Measurements from ENCODE around the gene TNRC18.
A peak's percentile ranks its signal among the peaks of the same experiment; 100 is the strongest.

The TNRC18 gene

DNA sequence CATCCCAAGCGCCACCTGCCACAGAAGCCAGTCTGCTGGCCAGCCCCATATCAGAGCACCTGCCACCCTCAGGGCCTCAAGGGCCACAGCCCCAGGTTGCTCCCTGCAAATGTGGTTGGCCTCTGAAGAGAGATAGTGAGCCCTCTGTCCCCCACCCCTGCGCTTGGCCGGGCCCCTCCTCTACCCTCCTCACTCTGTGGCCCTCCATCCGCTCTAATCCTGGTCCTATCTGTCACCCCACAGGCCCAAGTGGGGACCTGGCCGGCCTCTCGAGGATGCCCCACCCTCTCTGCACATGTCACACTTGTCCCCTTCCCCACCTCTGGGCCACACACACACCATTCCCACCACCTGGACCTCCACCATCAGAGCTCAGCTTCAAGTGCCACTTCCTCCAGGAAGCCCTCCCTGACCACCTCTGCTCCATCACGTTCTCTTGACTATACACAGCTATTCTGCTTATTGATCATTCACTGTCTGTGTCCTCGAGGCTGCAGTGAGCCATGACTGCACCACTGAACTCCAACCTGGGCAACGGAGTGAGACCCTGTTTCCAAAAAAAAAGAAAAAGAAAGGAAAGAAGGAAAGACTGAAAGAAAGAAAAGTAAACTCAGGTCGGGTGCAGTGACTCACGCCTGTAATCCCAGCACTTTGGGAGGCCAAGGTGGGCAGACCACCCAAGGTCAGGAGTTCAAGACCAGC, 42.4 kb downstream of the TNRC18 start:
- peaks cover 58% of the 10 kb centered on the region for H3K36me3 ChIP-seq (ENCODE audit: low read depth)
- no peak for DNase-seq (ENCODE audit: low spot score)
- 0 out of 3 replicates have a peak, but pooled peaks have one; percentile 7 for ATAC-seq (ENCODE audit: low read depth)
- H3K4me3 ChIP-seq (ENCODE audit: severe bottlenecking) = no peak overlapping the region
- H3K27ac ChIP-seq (ENCODE audit: poor library complexity, severe bottlenecking) = no peak overlapping the region
- H3K9me3 ChIP-seq (ENCODE audit: severe bottlenecking) = no peaks in the 10 kb centered on the region
- TF ChIP-seq, protein P1, sequence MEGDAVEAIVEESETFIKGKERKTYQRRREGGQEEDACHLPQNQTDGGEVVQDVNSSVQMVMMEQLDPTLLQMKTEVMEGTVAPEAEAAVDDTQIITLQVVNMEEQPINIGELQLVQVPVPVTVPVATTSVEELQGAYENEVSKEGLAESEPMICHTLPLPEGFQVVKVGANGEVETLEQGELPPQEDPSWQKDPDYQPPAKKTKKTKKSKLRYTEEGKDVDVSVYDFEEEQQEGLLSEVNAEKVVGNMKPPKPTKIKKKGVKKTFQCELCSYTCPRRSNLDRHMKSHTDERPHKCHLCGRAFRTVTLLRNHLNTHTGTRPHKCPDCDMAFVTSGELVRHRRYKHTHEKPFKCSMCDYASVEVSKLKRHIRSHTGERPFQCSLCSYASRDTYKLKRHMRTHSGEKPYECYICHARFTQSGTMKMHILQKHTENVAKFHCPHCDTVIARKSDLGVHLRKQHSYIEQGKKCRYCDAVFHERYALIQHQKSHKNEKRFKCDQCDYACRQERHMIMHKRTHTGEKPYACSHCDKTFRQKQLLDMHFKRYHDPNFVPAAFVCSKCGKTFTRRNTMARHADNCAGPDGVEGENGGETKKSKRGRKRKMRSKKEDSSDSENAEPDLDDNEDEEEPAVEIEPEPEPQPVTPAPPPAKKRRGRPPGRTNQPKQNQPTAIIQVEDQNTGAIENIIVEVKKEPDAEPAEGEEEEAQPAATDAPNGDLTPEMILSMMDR (IDR thresholded peaks at IDR 0.05; ENCODE audit: poor library complexity, severe bottlenecking) = no peak
- no peaks in the 10 kb centered on the region for H3K27me3 ChIP-seq (ENCODE audit: insufficient read depth, poor library complexity, severe bottlenecking)
- no peaks in the 10 kb centered on the region for H3K4me1 ChIP-seq (ENCODE audit: insufficient read depth, poor library complexity, severe bottlenecking)

DNA sequence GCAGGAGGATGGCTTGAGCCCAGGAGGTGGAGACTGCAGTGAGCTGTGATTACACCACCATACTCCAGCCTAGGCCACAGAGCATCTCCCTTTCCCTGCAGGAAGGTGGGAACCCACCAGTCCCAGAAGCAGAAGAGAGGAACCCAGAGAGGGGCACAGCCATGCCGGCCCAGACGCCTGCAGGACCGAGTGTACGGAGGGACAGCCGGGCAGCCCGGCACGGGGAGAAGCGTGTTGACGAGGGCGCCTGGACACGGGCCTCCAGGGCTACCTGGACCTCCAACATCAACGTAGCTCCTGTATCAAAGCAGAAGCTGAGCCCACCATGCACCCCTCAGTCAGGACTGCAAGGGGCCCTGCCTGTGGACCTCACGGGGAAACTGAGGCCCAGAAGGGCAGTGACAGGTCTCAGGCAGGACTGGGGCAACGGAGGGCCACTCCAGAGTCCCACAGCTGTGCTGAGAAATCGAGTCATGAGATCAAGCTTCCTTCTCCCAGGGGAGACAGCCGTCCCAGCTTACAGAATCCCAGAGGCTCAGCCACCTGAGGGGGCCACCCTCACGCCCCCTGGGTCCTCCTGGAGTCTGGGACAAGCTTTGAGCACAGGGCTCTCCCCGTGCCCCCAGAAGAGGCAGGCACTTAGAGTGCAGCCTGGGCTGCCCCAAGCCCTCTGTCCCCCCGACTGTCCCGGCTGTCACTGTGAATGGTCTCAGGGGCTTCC, 43.1 kb downstream of the TNRC18 start:
- DNase-seq (ENCODE audit: low spot score) (no peak), ATAC-seq (ENCODE audit: low read depth) (no peak)
- no peaks in the 10 kb centered on the region for H3K27me3 ChIP-seq (ENCODE audit: insufficient read depth, poor library complexity, severe bottlenecking)
- H3K36me3 ChIP-seq (ENCODE audit: low read depth) = peaks cover 61% of the 10 kb centered on the region
- TF ChIP-seq, protein P1 (IDR thresholded peaks at IDR 0.05; ENCODE audit: poor library complexity, severe bottlenecking) = no peak
- no peak overlapping the region for H3K27ac ChIP-seq (ENCODE audit: poor library complexity, severe bottlenecking)
- H3K4me1 ChIP-seq (ENCODE audit: insufficient read depth, poor library complexity, severe bottlenecking) = no peaks in the 10 kb centered on the region
- no peaks in the 10 kb centered on the region for H3K9me3 ChIP-seq (ENCODE audit: severe bottlenecking)
- no peak overlapping the region for H3K4me3 ChIP-seq (ENCODE audit: severe bottlenecking)

DNA sequence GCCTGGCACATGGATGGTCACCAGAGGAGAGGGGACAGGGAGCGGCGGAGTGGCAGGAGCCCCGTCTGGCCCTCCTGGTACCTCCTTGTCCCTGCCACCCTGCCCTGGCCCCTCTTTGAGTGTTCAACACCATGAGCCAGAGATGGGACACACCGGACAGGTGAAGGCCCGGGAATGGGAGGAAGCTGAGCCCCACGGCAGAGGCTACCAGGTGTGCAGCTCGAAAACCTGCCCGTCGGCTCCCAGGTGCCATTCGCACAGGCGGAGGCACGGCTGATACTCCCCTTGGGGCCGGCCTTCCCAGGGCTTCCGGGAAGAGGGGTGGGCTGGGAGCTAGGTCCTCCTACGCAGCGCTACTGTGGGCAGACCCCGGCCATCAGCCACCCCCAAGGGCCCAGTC, 44.1 kb downstream of the TNRC18 start:
- Histone ChIP-seq H3K4me3 (ENCODE audit: severe bottlenecking) (no peak overlapping the region), H3K4me1 (ENCODE audit: insufficient read depth, poor library complexity, severe bottlenecking) (no peaks in the 10 kb centered on the region), H3K27me3 (ENCODE audit: insufficient read depth, poor library complexity, severe bottlenecking) (no peaks in the 10 kb centered on the region), H3K36me3 (ENCODE audit: low read depth) (peaks cover 64% of the 10 kb centered on the region), H3K9me3 (ENCODE audit: severe bottlenecking) (no peaks in the 10 kb centered on the region), H3K27ac (ENCODE audit: poor library complexity, severe bottlenecking) (no peak overlapping the region)
- TF ChIP-seq, protein P1 (IDR thresholded peaks at IDR 0.05; ENCODE audit: poor library complexity, severe bottlenecking) = no peak
- DNase-seq (ENCODE audit: low spot score) (no peak), ATAC-seq (ENCODE audit: low read depth) (no peak)

DNA sequence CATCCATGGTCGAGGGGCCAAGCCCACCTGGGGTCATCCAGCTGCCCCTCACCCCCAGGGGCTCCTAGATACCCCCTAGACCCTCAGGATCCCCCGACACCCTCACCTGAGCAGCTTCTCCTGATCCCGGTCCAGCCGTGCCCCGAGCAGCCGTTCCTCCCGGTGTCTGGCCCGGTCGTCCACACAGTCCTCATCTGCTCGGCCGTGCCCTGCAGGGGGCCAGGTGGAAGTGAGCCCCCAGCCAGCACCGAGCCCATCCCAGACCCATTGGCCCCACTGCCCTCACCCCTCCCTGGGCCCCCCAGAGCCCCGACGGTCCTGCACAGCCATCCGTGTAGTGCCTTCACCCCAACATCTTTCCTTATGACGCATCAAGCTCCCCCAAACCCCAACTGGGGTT, 45.8 kb downstream of the TNRC18 start:
- Histone ChIP-seq H3K27me3 (ENCODE audit: insufficient read depth, poor library complexity, severe bottlenecking) (no peaks in the 10 kb centered on the region), H3K9me3 (ENCODE audit: severe bottlenecking) (no peaks in the 10 kb centered on the region), H3K4me3 (ENCODE audit: severe bottlenecking) (no peak overlapping the region), H3K27ac (ENCODE audit: poor library complexity, severe bottlenecking) (no peak overlapping the region), H3K36me3 (ENCODE audit: low read depth) (peaks cover 61% of the 10 kb centered on the region), H3K4me1 (ENCODE audit: insufficient read depth, poor library complexity, severe bottlenecking) (no peaks in the 10 kb centered on the region)
- no peak for ATAC-seq (ENCODE audit: low read depth)
- no peak for DNase-seq (ENCODE audit: low spot score)
- TF ChIP-seq, protein P1 (IDR thresholded peaks at IDR 0.05; ENCODE audit: poor library complexity, severe bottlenecking) = no peak

DNA sequence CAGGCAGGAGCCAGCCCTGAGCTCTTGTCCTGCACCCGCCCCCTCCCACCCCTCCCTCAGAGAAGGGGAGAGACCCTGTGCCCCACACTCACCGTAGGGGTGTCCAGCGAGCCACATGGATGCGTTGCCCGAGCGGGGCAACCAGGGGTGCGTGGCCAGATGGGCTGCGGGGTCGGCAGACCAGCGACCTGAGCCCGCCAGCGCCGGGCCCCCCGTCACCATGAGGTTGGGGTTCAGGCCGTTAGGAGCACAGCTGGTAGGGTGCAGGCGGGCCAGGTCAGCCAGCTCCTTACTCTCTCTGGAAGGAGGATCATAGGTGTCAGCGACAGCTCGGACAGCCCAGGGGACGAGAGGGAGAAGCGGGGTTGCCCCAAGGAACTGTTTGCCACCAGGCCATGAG, 46.4 kb downstream of the TNRC18 start:
- Histone ChIP-seq H3K4me1 (ENCODE audit: insufficient read depth, poor library complexity, severe bottlenecking) (no peaks in the 10 kb centered on the region), H3K27me3 (ENCODE audit: insufficient read depth, poor library complexity, severe bottlenecking) (no peaks in the 10 kb centered on the region), H3K36me3 (ENCODE audit: low read depth) (peaks cover 67% of the 10 kb centered on the region), H3K9me3 (ENCODE audit: severe bottlenecking) (no peaks in the 10 kb centered on the region), H3K27ac (ENCODE audit: poor library complexity, severe bottlenecking) (no peak overlapping the region), H3K4me3 (ENCODE audit: severe bottlenecking) (no peak overlapping the region)
- TF ChIP-seq, protein P1 (IDR thresholded peaks at IDR 0.05; ENCODE audit: poor library complexity, severe bottlenecking) = no peak
- DNase-seq (ENCODE audit: low spot score) (no peak), ATAC-seq (ENCODE audit: low read depth) (no peak)

All from RWPE2 (cell line).